NCI-H2196 treated with DMSO at 0.1 percent for 48 hours (cell line): ENCODE measurements around the gene ST14.
"Not testable (repeated sequence)": the region's sequence is repeated elsewhere in the genome, so short reads cannot be mapped to it uniquely, and the experiment has no call there.

ENCODE experiments used
- DNase-seq: peaks from one replicate; lab custom pipeline; 2025; ENCODE audit not compliant: unreplicated experiment; lab: John Stamatoyannopoulos, UW

The ST14 gene

DNA sequence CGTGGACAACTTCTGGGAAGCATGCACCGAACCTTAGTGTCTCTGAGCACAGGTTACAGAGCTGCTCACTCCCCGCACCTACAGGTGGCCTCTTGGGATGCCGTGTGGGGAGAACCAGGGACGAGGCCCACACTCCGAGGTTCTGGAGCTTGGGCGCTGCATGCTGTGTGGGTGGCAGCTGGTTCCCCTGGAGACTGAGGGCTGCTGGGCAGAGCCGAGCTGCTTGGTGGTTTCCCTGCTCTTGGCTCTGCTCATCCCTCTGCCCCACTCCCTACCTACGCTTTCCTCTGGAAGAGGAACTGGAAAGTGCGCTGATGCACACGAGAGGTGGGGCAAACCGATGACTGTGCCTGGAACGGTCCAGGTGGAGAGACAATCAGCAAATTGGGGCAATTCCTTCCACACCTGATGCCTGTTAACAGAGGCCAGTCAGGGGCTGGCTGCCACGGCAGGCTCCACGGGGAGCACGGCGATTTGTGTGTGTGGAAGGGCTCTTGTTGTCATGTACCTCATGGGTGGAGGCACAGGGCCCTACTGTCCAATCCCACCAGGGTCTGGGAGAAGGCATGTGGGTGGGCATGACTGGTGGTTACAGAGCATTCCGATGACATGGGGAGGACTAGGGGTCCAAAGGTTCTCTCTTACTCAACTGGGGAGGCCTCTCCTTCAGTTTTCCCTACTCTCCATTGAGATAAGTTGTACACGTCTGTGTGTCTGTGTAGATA is 60.9 kb downstream of the ST14 start:
- no peak for DNase-seq

DNA sequence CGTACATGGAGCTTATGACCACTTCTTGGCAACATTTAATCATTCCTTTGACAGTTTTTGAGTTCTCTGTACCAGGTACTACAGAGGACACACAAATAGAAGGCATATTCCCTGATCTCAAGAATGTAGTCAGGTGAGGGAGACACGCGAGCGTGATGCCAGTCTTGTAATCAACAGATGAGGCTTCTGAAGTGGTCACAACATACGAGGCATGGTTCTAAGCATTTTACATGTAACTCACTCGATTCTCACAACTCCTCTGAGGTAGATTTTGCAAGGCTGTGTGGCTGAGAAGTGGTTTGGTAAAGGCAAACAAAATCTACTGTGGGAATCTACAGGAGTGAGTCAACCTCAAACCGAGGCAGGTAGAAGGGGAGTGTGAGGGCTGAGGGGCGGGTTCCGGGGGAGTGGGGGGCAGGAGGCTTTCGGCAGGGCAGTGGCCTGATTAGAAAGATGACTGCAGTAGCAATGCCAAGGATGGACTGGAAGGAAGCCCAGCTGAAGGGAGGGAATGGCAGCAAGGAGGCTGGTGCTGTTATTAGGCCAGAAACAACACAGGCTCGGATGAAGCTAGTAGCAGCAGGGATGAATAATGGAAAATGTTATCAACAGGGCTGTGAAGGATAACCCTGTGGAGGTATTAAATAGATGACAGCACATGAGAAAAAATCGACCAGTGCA is 63.8 kb downstream of the ST14 start:
- DNase-seq, result no peak

DNA sequence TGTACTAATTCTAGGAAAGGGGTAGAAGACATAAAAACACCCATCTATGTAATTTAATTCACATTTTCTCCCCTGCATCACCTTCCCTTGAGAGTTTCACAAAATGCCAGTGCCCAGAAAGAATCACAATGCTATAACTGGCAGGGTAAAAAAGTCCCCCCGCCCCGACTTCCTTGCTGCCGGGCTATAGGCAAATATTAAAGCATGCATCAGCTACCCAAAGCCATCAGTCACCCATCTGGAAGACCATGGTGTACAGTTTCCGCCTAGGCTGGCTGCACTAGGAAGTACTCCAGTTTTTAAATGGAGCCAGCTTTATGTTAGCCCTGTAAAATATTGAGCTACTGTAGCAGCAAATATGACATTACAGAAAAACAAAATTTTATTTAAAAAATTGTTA is 67.8 kb downstream of the ST14 start:
- no peak for DNase-seq

GRCh38 chr11:130233486-130233885 is 73.9 kb downstream of the ST14 start:
- DNase-seq, result not testable (repeated sequence)

DNA sequence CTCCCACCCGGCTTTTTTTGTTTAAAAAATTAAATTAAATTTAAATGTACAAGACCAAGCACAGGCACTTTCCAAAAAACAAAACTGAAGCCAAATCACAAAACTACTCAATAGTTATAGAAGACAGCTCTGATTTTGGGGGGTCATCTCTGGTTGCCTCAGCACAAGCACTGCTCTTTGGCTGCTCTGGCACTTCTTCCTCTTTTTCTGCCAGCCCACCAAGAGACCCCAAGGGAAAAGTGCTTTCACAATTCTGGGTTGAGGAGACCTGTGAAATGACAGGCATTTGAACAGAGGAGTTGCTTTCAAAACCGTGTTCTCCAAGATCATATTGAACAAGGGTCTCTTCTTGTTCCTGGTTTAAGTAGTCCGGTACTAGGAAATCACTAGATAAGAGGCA is 74.3 kb downstream of the ST14 start:
- DNase-seq, result not testable (repeated sequence)

DNA sequence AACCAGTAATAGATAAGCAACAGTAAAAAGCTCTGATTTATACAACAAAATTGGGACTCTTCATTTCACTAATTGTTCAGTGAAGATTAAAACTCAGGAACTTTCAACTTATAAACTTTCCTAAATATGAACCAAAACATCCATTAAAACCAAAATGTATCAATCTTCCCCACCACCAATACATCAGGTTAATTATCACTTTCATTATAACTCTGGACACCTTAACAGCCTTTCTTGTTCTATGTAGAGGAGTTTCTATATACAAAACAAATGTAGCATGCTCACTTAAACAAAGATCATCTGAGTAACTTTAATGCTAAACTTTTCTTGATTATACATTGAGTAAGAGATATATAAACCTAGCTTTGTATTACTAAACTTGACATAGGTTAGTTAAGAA is 74.7 kb downstream of the ST14 start:
- no peak for DNase-seq

DNA sequence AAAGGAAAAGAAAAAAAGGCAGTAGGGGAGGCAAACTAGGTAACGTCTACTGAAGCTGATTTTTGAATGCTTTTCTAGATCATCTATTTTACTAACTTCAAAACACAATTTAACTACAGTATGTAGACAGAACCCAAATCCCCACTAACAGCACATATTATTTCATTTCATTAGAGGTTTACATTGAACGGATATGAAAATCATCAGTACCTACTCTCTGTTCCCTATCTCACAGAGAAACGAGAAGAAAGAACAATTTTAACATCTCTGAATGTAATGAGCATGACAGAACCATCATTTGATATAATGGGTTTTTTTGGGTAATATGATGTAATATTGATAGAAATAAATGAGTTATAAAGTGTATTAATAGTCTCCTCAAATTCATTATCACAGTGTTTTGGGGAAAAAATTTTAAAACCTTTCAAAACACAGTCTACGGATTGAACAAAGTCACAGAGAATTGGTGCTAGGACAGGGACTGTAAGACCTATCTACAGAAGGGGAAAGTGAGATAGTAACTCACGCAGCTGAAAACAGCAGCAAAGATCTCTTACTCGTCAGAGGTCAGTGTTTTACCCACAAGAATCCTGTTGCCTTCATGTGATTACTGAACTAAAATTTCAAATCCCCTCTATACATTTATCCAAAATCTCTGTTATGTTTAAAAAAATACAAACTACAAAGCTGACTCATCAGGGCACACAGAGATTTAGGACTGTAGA is 77.9 kb downstream of the ST14 start:
- DNase-seq, result no peak

DNA sequence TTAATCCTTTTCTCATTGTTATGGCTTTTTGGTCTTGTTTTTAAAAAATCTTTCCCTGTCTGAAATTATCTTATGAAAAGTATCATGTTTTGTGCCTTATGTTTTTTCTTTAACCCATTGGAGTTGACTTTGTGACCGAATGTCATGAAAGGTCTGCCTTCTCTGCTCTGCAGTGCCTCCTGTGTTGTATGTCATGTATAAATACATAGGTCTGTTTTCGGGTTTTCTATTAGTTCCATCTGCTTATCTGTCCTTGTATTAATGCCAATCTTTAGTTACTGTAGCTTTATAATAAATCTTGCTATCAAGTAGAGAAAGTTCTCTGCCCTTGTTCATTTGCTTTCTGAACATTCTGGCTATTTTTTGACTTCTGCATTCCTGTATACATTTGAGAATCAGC is 82.1 kb downstream of the ST14 start:
- DNase-seq, result no peak

- no peak for DNase-seq
Observed at GRCh38 chr11:130243816-130244215, 84.2 kb downstream of the ST14 start.

- no peak for DNase-seq
Observed at GRCh38 chr11:130244848-130245247, 85.3 kb downstream of the ST14 start.

DNA sequence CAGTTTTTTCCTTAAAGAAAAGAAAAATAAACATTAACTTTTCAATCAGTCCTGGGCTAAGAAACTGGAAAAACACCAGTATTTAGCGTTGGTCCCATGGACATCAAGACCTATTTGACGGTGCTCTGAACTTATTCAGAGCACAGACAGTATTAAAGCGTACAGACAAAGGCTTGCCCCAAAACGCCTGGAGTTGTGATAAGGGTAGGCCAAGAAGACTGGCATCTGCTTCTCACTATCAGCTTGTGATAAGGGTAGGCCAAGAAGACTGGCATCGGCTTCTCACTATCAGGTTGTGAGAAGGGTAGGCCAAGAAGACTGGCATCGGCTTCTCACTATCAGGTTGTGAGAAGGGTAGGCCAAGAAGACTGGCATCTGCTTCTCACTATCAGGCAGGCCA is 85.8 kb downstream of the ST14 start:
- DNase-seq, result not testable (repeated sequence)

DNA sequence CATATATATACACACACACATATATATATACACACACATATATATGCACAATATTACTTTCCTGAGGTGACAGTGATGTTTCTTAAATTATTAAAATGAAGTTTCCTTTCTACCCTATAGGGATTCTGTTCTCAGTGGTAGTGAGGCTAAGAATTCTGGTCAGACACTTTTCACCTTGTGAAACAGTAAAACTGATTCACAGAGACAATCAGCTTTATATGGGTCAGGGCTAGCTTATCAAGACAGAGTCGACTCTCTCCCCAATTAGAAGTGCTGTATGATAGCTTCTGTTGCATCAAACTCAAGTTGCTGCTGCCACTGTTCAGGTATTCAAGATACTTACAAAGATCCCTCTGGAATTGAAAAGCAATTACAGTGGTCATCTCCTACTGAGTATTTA is 86.7 kb downstream of the ST14 start:
- no peak for DNase-seq

DNA sequence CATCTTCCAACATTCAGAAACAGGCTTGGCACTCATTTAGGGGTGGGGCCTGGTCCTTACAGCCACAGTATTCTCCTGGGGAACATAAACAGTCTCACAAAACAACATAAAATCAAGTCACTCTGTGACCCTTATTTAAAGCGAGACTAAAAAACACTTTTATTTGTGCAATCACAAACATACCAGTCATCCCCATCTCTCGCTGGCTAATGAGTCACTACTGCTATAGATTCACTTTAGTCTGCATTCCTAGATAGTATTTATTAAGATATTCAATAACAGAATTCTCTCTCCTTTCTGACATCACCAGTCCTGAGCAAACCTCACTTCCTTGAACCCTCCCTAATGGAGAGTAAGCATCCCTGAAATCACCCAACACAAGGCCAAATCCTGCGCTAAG is 87.2 kb downstream of the ST14 start:
- DNase-seq, result no peak

- DNase-seq, result no peak
Observed at GRCh38 chr11:130247319-130247718, 87.7 kb downstream of the ST14 start.

- DNase-seq, result no peak
Observed at GRCh38 chr11:130249371-130249770, 89.8 kb downstream of the ST14 start.

DNA sequence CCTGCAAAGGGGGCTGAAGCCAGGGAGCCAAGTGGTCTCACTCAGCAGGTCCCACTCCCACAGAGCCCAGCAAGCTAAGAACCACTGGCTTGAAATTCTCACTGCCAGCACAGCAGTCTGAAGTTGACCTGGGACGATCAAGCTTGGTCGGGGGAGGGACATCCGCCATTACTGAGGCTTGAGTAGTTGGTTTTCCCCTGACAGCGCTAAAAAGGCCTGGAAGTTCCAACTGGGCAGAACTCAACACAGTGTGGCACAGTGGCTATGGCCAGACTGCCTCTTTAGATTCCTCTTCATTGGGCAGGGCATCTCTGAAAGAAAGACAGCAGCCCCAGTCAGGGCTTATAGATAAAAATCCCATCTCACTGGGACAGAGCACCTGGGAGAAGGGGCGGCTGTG is 90.3 kb downstream of the ST14 start:
- DNase-seq, result not testable (repeated sequence)

DNA sequence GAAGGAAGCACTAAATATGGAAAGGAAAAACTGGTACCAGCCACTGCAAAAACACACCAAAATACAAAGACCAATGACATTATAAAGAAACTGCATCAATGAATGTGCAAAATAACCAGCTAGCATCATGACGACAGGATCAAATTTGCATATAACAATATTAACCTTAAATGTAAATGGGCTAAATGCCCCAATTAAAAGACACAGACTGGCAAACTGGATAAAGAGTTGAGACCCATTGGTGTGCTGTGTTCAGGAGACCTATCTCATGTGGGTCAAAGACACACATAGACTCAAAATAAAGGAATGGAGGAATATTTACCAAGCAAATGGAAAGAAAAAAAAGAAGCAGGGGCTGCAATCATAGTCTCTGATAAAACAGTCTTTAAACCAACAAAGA is 92.2 kb downstream of the ST14 start:
- DNase-seq, result not testable (repeated sequence)
